Neuronal stem cell (in vitro differentiated cells): ENCODE data around the gene EVI5L.
A peak's percentile ranks its signal among the peaks of the same experiment; 100 is the strongest.

Experiments
- DNase-seq: peaks from one replicate; pipeline ENCODE4 v3.0.0-alpha.2; 2013; ENCODE audit warnings: low spot score
- H2AFZ ChIP-seq: one replicate; pipeline ENCODE4 v1.6.1; 2013; ENCODE audit warnings: mild to moderate bottlenecking, low read length, inconsistent platforms
- H2AK5ac ChIP-seq: 2 replicates; pipeline ENCODE4 v1.6.1; 2013; ENCODE audit warnings: low read depth, mild to moderate bottlenecking, inconsistent platforms, low read length, moderate library complexity, mixed read lengths
- H2BK120ac ChIP-seq: 2 replicates; pipeline ENCODE4 v1.6.1; 2013; ENCODE audit warnings: low read depth, mild to moderate bottlenecking, inconsistent platforms, low read length, moderate library complexity, mixed read lengths
- H2BK12ac ChIP-seq: one replicate; pipeline ENCODE4 v1.6.1; 2013; ENCODE audit warnings: low read length, inconsistent platforms
- H2BK15ac ChIP-seq: 2 replicates; pipeline ENCODE4 v1.6.1; 2013; ENCODE audit warnings: mild to moderate bottlenecking, low read length, inconsistent platforms, mixed read lengths
- H2BK5ac ChIP-seq: one replicate; pipeline ENCODE4 v1.6.1; 2013; ENCODE audit warnings: inconsistent platforms, mild to moderate bottlenecking, low read length, moderate library complexity
- H3K14ac ChIP-seq: one replicate; pipeline ENCODE4 v1.6.1; 2013; ENCODE audit warnings: low read length, inconsistent platforms
- H3K18ac ChIP-seq: 2 replicates; pipeline ENCODE4 v1.6.1; 2013; ENCODE audit warnings: low read length, inconsistent platforms
- H3K23ac ChIP-seq: 2 replicates; pipeline ENCODE4 v1.6.1; 2013; ENCODE audit warnings: low read depth, mild to moderate bottlenecking, mixed read lengths, low read length, inconsistent platforms; ENCODE audit not compliant: poor library complexity
- H3K27ac ChIP-seq: replicated peaks from 3 replicates; pipeline ENCODE4 v1.5.1; 2013; ENCODE audit warnings: low read length, inconsistent platforms
- H3K27me3 ChIP-seq, 3 experiments: 2 replicates each; pipeline ENCODE4 v1.6.1; 2013; ENCODE audit warnings: low read length in 3 of 3, mild to moderate bottlenecking in 2 of 3, inconsistent platforms in 1 of 3, low read depth in 1 of 3, mixed read lengths in 1 of 3, moderate library complexity in 1 of 3; ENCODE audit not compliant: control insufficient read depth in 3 of 3, insufficient read depth in 3 of 3
- H3K36me3 ChIP-seq, 2 donors: replicated peaks in 1 of 2; 2 replicates each; pipeline ENCODE4 v1.6.1; 2013; ENCODE audit warnings: low read length in 2 of 2; ENCODE audit not compliant: control insufficient read depth in 2 of 2, insufficient read depth in 2 of 2
- H3K4ac ChIP-seq: 2 replicates; pipeline ENCODE4 v1.6.1; 2013; ENCODE audit warnings: inconsistent platforms, mild to moderate bottlenecking, low read length, moderate library complexity
- H3K4me1 ChIP-seq, 2 donors: 1 replicate in 1 of 2; 2 replicates in 1 of 2; pipeline ENCODE4 v1.6.1; 2013; ENCODE audit warnings: low read length in 2 of 2, low read depth in 1 of 2; ENCODE audit not compliant: control insufficient read depth in 2 of 2, insufficient read depth in 1 of 2
- H3K4me2 ChIP-seq: one replicate; pipeline ENCODE4 v1.6.1; 2013; ENCODE audit warnings: mild to moderate bottlenecking, low read length, inconsistent platforms; ENCODE audit not compliant: insufficient read depth, poor library complexity, severe bottlenecking
- H3K4me3 ChIP-seq, 2 donors: 2 replicates each; pipeline ENCODE4 v1.5.1; 2013; ENCODE audit warnings: low read length in 2 of 2, mild to moderate bottlenecking in 2 of 2, inconsistent platforms in 1 of 2, moderate library complexity in 1 of 2
- H3K79me1 ChIP-seq: one replicate; pipeline ENCODE4 v1.6.1; 2013; ENCODE audit warnings: low read depth, mild to moderate bottlenecking, inconsistent platforms, low read length, moderate library complexity
- H3K9ac ChIP-seq: one replicate; pipeline ENCODE4 v1.6.1; 2013; ENCODE audit warnings: mild to moderate bottlenecking, low read depth, low read length, inconsistent platforms; ENCODE audit not compliant: poor library complexity
- H3K9me3 ChIP-seq, 2 donors: replicated peaks in 1 of 2; 2 replicates each; pipeline versions ENCODE3 to v1.6.1; 2013; ENCODE audit warnings: low read length in 2 of 2, mild to moderate bottlenecking in 2 of 2, inconsistent platforms in 1 of 2, low read depth in 1 of 2, mixed read lengths in 1 of 2, moderate library complexity in 1 of 2; ENCODE audit not compliant: control insufficient read depth in 2 of 2, insufficient read depth in 1 of 2
- H4K8ac ChIP-seq: one replicate; pipeline ENCODE4 v1.6.1; 2013; ENCODE audit warnings: low read depth, mild to moderate bottlenecking, inconsistent platforms, low read length, moderate library complexity
- H4K91ac ChIP-seq: one replicate; pipeline ENCODE4 v1.6.1; 2013; ENCODE audit warnings: low read length, low read depth, mild to moderate bottlenecking, inconsistent platforms; ENCODE audit not compliant: poor library complexity
- WGBS, 2 donors: extraction: QIAGEN DNeasy Blood & Tissue Kit; methylation state at CpG; one replicate each; pipeline ENCODE4 v1.1.7; 2013; ENCODE audit warnings: missing lambda C conversion rate in 2 of 2, mixed read lengths in 1 of 2; ENCODE audit not compliant: insufficient read length in 2 of 2, insufficient replicate concordance in 1 of 2; ENCODE audit errors: extremely low coverage in 2 of 2; 5-methylcytosine and 5-hydroxymethylcytosine counted together

The EVI5L gene

DNA sequence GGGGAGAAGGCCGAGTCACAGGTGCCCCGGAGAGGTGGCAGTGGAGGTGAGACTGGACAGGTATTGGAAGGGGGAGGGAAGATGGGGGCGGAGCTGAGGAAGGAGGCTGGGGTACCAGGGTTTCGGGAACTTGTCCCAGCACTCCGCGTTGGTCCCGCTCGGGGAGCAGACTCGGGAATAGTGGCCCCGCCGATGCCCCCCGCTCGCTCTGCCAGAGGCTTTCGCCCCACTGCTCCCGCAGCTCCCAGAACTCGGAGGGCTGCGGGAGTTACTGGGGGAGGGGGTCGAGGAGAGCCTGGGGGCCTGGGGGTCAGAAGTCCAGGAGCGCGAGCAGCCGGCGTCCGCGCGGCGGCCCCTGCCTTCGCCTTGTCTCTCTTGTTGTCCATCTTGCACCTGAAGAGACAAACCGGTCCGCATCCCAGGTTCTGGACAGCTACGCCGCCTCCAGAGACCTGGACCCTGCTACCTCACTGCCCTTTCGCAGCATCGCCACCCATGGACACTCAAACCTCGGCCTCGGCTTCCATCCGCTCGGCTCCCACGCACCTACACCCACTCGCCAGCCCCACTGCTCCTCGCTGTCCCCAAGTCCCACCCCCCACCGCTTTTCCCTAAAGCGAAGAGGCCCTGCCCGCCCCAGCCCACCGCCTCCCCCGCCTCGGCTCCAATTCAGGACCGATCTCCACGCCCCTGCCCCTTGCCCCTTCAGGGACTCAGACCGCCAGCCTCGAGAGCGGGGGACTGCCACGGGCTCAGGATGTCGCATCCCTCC is 43.5 kb downstream of the EVI5L start:
- peak overlapping the region; percentile 85 for H2AFZ ChIP-seq
- peak overlapping the region; percentile 97 for H3K14ac ChIP-seq
- no peak overlapping the region for H4K8ac ChIP-seq
- H3K4me3 ChIP-seq, result peak overlapping the region; percentile 81 to 86
- H2BK120ac ChIP-seq, result no peak overlapping the region
- H3K27ac ChIP-seq, result no peak overlapping the region
- H3K23ac ChIP-seq, result peak overlapping the region; percentile 91
- peak overlapping the region; percentile 90 for H3K18ac ChIP-seq
- peak overlapping the region; percentile 95 for H2BK15ac ChIP-seq
- H4K91ac ChIP-seq, result no peak overlapping the region
- peak overlapping the region; percentile 99 for H2AK5ac ChIP-seq
- H3K9ac ChIP-seq, result peak overlapping the region; percentile 86
- peak overlapping the region; percentile 81 for H3K4me2 ChIP-seq
- no peaks in the 10 kb centered on the region for H3K27me3 ChIP-seq
- H3K79me1 ChIP-seq, result peaks cover 3% of the 10 kb centered on the region
- peak overlapping the region; percentile 97 for H2BK5ac ChIP-seq
- WGBS, 2 donors, result no CpG with 5 or more reads among the region's 53 CpGs
- H3K4me1 ChIP-seq, result peaks cover 28 to 31% of the 10 kb centered on the region in 2 donors
- DNase-seq, result no peak
- H2BK12ac ChIP-seq, result no peak overlapping the region
- no peaks in the 10 kb centered on the region for H3K9me3 ChIP-seq
- H3K36me3 ChIP-seq, result peaks cover 0 to 11% of the 10 kb centered on the region in 2 donors
- peak overlapping the region; percentile 76 for H3K4ac ChIP-seq

DNA sequence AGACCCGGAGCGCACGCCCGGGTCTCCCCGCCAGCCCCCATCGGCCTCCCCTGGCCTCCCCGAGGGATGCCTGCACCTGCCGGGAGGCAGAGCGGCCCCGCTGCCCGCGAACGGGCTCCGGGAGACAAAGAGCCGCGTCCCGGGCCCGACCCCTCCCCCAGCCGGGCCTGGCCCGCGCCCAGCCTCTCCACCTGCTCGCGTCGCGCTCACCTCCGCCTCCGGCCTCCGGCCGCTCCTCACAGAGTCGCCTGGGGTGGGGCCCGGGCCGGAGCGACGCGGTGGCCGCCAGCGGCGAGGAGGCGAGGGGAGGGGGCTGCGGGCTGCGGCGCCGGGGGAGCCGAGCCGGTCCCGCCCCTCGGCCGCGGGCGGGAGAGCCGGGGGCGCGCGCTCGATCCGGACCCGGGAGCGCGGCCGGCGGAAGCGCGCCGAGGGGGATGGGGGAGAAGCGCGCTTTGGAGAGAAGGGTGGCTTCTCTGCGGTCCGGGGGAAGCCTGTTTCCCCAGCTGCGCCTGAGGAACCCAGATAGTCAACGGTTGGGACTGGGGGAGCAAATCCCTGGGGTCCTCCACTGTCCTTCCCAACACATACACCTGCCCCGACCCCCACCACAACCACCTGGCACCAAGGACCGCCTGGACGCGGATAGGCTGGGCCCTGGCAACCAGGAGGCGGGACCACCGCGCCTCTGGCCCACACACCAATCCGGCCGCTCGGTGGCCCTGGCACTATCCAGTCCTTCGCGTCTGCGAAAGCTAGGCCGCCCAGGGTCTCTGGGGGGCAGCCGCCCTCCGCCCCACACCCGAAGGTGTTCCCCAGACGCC is 44.3 kb downstream of the EVI5L start, which contains the start of gene PRR36:
Gene PRR36, minus strand, starts transcription at position 315 of the 821 bp plus-strand sequence. CDS start 701 bp downstream, outside the sequence.
- Histone ChIP-seq H3K14ac (peak within 1 kb of the TSS; percentile 97), H4K8ac (no peak within 1 kb of the TSS), H3K79me1 (peaks cover 3% of the 10 kb centered on the region), H3K4ac (peak within 1 kb of the TSS; percentile 78), H3K18ac (peak within 1 kb of the TSS; percentile 95), H3K27me3 (no peaks in the 10 kb centered on the region), H3K4me3 (peak within 1 kb of the TSS; percentile 81 to 86), H2BK5ac (peak within 1 kb of the TSS; percentile 97), H3K4me2 (peak within 1 kb of the TSS; percentile 81), H3K23ac (peak within 1 kb of the TSS; percentile 91), H3K9me3 (no peaks in the 10 kb centered on the region), H2BK15ac (peak within 1 kb of the TSS; percentile 95), H3K27ac (no peak within 1 kb of the TSS), H2BK120ac (no peak within 1 kb of the TSS), H3K4me1 (peaks cover 27 to 28% of the 10 kb centered on the region in 2 donors), H2AK5ac (peak within 1 kb of the TSS; percentile 99), H2AFZ (peak within 1 kb of the TSS; percentile 85), H3K36me3 (peaks cover 0 to 6% of the 10 kb centered on the region in 2 donors), H4K91ac (peak within 1 kb of the TSS; percentile 85), H2BK12ac (peak within 1 kb of the TSS; percentile 86), H3K9ac (peak within 1 kb of the TSS; percentile 86)
- peak; percentile 79 for DNase-seq
- no CpG with 5 or more reads among the region's 88 CpGs for WGBS, 2 donors

DNA sequence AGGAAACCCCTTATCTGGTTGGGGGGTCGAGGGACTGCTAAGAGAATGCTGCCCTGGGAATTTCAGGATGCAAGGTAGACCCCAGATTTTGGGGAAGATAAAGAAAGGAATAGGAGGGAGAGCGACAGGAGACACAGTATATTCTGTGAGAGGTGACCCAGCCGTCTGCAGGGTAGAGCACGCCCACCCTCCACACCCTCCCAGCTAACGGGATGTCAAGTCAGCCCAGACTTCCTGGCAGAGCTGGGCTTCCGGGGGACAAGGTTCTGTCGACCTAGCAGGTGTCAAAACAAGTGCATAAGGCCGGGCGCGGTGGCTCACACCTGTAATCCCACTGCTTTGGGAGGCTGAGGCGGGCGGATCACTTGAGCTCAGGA is 44.9 kb downstream of the EVI5L start:
- Histone ChIP-seq H3K36me3 (peaks cover 0 to 6% of the 10 kb centered on the region in 2 donors), H2BK5ac (peak overlapping the region; percentile 26), H3K4me3 (peak overlapping the region; percentile 37 to 81), H4K91ac (no peak overlapping the region), H2BK15ac (no peak overlapping the region), H3K18ac (peak overlapping the region; percentile 93), H4K8ac (no peak overlapping the region), H3K4ac (peak overlapping the region; percentile 78), H3K79me1 (peaks cover 3% of the 10 kb centered on the region), H3K4me2 (peak overlapping the region; percentile 59), H2AK5ac (no peak overlapping the region), H2BK120ac (no peak overlapping the region), H3K27ac (no peak overlapping the region), H3K9ac (no peak overlapping the region), H3K4me1 (peaks cover 26 to 28% of the 10 kb centered on the region in 2 donors), H3K14ac (no peak overlapping the region), H3K23ac (no peak overlapping the region), H2AFZ (peak overlapping the region; percentile 85), H3K27me3 (no peaks in the 10 kb centered on the region), H3K9me3 (no peaks in the 10 kb centered on the region), H2BK12ac (peak overlapping the region; percentile 86)
- WGBS, 2 donors, result no CpG with 5 or more reads among the region's 12 CpGs
- no peak for DNase-seq
